ENCODE data around the gene SMKR1.

DNA sequence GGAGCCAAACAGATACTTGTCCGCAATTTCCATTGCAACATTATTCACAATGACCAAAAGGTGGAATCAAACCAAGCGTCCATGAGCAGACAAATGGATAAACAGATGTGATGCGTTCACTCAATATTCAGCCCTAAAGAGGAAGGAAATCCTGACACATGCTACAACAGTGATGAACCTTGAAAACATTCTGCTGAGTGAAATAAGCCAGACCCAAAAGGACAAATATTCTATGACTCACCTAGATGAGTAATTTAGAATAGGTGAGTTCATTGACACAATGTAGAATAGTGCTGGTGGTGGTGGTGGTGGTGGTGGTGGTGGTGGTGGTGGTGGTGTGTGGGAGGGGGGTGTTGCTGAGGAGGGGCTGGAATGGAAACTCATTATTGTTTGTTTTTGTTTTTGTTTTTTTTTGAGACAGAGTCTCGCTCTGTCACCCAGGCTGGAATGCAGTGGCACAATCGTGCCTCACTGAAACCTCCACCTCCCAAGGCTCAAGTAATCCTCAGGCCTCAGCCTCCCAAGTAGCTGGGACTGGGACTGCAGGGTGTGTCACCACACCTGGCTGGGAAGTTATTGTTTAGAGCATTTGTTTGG, 28.6 kb downstream of the SMKR1 start:
- TF ChIP-seq, protein P1, sequence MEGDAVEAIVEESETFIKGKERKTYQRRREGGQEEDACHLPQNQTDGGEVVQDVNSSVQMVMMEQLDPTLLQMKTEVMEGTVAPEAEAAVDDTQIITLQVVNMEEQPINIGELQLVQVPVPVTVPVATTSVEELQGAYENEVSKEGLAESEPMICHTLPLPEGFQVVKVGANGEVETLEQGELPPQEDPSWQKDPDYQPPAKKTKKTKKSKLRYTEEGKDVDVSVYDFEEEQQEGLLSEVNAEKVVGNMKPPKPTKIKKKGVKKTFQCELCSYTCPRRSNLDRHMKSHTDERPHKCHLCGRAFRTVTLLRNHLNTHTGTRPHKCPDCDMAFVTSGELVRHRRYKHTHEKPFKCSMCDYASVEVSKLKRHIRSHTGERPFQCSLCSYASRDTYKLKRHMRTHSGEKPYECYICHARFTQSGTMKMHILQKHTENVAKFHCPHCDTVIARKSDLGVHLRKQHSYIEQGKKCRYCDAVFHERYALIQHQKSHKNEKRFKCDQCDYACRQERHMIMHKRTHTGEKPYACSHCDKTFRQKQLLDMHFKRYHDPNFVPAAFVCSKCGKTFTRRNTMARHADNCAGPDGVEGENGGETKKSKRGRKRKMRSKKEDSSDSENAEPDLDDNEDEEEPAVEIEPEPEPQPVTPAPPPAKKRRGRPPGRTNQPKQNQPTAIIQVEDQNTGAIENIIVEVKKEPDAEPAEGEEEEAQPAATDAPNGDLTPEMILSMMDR (IDR thresholded peaks at IDR 0.05 in 4 of 5, conservative IDR thresholded peaks at IDR 0.05 in 1 of 5) = no peak
- TF ChIP-seq POLR2A (IDR thresholded peaks at IDR 0.05) = no peak
